GM19023 (cell line): ENCODE measurements around the gene MTA3.
A peak's percentile ranks its signal among the peaks of the same experiment; 100 is the strongest.
"Not testable (repeated sequence)": the region's sequence is repeated elsewhere in the genome, so short reads cannot be mapped to it uniquely, and the experiment has no call there.

Source experiments
- ATAC-seq: cut with Tn5 transposase; IDR thresholded peaks from one replicate; pipeline ENCODE4 v1.9.1; 2021; ENCODE audit warnings: mild to moderate bottlenecking, moderate library complexity; ENCODE audit not compliant: unreplicated experiment

Gene MTA3

GRCh38 chr2:42568401-42569115, at the start of gene MTA3:
Gene MTA3 (plus strand): TSS chr2:42568632. CDS start chr2:42568746, 114 bp downstream.
- ATAC-seq = peak; percentile 41

- ATAC-seq = no peak
These were observed 48.8 kb upstream of the MTA3 start for GRCh38 chr2:42519624-42520023.

GRCh38 chr2:42522035-42522434, 46.4 kb upstream of the MTA3 start:
- ATAC-seq = no peak

DNA sequence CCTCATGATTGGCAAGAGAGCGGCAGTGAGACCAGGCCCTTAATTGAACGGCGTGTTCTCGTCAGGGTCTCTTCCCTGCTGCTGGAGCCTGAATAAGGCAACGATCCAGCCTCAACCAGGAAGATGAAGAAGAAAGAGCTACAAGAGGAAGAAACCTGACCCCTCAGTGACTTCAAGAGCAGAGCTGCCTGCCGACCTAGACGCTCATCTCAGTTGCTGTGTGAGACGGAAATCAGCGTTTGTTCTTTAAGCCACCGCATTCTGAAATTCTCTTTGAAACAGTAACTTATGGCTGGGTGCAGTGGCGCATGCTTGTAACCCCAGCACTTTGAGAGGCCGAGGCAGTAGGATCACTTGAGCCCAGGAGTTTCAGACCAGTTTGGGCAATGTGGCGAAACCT, 45.1 kb upstream of the MTA3 start:
- no peak for ATAC-seq

DNA sequence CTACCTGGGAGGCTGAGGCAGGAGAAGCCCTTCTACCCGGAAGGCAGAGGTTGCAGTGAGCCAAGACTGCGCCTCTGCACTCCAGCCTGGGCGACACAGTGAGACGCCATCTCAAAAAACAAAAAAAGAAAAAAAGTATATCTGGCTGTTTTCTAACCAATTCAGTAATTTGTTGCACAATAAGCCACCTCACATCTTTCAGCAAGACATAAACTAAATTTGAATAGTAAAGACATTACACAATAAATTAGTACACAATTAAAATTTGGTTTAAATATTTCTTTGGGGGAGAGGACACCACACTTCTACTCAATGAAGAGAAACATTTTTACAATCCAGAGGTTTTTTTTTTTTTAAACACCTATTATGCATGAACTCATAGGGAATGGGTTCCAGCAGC, 36.0 kb upstream of the MTA3 start:
- ATAC-seq = no peak

- ATAC-seq = no peak
These were observed 30.9 kb upstream of the MTA3 start for GRCh38 chr2:42537493-42537892.

DNA sequence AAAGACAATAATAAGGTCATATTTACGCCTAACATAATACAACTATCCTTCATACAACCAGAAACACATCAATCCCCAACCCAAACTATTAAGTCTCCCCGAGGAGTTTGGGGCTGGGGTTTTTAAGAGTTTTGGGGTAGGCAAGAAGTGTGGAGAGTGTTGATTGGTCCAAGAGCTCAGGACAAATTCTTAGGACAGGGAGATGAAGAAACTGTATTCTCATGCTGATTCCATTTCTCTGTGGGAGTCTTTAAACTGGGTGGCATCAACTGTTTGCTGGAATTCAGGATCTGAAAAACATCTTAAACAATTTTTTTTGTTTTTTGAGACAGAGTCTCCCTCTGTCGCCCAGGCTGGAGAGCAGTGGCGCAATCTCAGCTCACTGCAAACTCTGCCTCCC, 25.6 kb upstream of the MTA3 start:
- ATAC-seq = no peak

DNA sequence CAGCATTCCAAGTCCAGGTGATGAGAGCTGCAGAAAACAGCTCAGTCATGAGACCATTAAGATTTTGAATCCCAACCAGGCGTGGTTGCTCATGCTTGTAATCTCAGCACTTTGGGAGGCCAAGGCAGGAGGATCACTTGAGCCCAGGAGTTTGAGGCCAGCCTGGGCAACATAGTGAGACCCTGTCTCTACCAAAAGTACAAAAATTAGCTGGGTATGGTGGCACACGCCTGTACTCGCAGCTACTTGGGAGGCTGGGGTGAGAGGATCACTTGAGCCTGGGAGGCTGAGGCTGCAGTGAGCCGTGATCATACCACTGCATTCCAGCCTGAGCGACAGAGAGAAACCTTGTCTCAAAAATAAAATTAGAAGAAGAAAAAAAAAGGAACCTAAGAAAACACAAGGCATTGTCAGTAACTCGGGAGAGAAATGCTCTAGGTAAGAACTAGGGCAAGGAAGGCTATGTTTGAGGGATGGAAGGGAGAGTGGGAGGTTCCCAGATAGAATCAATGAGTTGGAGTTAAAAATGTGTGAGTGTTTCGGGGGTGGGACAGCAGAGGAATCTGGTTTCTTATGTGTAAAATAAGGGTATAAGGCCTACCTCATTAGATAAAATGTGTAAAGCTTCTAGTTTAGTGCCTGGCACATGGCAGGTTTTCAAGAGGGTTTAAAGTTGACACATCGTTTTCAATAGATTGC, 23.3 kb upstream of the MTA3 start:
- ATAC-seq = no peak

DNA sequence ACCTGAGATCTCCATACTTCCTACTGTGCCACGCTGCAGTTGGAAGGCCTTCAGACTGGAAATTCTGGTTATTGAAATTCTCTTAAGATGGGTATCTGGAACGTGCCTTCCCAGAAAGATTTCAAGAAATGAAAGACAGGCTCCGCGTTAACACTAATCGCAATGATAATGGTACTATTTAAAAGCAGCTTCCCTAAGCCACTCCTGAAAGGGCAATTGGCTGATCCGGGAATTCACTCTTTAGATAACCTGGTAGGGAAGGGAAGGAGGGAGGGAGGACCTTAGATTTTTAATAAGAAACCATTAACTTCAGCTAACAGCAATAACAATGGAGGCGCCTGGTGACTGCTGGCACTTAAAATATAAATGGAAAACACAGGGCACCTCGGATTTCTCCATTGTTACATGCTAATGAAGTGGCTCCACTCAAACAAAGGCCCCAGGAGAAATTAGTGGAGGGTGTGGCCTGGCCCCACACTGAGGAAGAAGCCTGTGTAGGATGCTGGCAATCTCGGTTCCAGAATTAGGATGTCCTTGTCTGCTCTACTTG, 22.5 kb upstream of the MTA3 start:
- no peak for ATAC-seq

DNA sequence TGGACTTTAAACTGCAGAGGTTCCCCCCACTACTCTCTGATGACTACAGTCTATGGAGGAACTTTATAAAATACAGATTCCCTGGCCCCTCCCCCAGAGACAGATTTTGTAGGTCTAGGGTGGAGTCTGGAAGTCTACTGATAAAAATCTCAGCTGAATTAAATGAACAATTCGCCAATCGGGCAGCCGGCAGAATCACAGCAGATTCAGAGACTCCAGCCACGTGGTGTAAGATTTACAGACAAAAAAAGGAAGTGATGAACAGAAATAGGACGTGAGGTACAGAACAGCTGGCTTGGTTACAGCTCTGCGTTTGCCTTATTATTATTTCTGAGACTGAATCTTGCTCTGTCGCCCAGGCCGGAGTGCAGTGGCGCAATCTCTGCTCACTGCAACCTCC, 21.4 kb upstream of the MTA3 start:
- ATAC-seq = no peak

- no peak for ATAC-seq
These were observed 20.8 kb upstream of the MTA3 start for GRCh38 chr2:42547446-42548295.

DNA sequence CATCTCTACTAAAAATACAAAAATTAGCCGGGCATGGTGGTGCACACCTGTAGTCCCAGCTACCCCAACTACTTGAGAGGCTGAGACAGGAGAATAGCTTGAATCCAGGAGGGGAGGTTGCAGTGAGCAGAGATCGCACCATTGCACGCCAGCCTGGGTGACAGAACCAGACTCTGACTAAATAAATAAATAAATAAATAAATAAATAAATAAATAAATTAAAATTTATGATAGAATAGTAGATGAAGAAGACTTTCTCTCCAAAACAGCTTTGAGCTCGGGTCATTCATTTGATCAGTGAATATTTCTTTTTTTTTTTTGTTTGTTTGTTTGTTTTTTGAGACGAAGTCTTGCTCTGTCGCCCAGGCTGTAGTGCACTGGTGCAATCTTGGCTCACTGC, 17.6 kb upstream of the MTA3 start:
- ATAC-seq = no peak

- ATAC-seq = no peak
These were observed 14.0 kb upstream of the MTA3 start for GRCh38 chr2:42554392-42554791.

DNA sequence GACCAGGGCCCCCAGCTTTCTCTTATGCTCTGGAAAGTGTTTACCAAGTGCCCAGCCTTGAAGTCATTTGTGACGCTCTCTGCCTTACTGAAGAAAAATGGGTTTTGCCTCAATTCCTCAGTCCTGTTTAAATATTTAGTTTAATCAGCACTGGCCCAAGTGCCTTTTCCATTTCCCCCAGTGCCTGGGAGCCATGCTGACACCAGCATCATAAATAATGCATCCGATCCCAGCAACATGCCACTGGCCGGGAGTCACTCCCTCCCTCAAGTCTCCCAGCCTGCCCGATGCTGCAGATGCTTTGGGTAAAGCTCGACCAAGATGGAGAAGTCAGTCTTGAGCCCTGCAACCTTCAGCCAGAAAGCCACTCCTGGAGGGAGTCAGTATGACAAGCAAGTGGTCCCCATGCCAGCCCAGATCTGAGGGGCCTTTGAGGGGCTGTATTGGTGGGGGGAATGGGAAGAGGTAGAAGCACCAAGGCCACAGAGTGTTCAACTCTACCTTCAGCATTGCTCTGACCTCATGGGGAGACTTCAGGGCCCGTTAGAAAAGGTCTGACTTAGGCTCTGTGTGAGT, 12.0 kb upstream of the MTA3 start:
- no peak for ATAC-seq

DNA sequence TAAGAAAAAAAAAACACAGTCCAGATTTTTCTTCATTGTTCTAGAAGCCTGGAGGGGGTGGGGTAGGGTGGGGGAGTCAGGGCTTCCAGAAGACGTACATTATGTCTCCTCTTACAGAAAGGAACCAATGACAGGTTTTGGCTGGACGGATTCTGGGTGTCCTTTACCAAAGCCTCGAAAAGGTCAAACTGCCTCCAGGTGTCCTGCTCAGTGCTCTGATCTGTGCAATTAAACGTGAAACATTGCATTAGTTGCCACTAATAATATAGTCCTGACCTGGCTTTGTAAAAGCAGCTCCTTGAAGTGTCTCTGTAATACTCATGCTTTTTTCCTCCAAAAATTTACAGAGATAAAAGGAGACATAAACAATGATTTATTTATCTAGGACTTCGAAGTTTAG, 11.1 kb upstream of the MTA3 start:
- ATAC-seq = no peak

GRCh38 chr2:42558827-42559226, 9.6 kb upstream of the MTA3 start:
- ATAC-seq = no peak

DNA sequence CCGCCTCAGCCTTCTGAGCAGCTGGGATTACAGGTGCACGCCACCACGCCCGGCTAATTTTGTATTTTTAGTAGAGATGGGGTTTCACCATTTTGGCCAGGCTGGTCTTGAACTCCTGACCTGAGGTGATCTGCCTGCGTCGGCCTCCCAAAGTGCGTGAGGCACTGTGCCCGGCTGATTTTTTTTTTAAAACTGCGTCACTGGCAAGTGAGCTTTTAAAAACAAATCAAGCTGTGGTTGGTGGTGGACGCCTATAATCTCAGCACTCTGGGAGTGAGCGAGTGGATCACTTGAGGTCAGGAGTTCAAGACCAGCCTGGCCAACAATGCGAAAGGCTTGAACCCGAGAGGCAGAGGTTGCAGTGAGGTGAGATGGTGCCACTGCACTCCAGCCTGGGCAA, 8.3 kb upstream of the MTA3 start:
- ATAC-seq = not testable (repeated sequence)

GRCh38 chr2:42560899-42561298, 7.5 kb upstream of the MTA3 start:
- ATAC-seq = no peak

GRCh38 chr2:42562474-42563144, 5.8 kb upstream of the MTA3 start:
- ATAC-seq = no peak

- ATAC-seq = no peak
These were observed 2.4 kb upstream of the MTA3 start for GRCh38 chr2:42566025-42566424.
